Pancreas (tissue), 10 donors: Measurements from ENCODE around the gene CNTN3. TPM values are rescaled to one million over a fixed set of nuclear protein-coding genes. Genes with fewer than 3 reads are reported as not detected.

ENCODE experiments used
- ATAC-seq, 4 donors: fragments of 200-7000 bp; cut with Tn5 transposase; one replicate each; pipeline versions ENCODE4 v1.8.0 to v1.9.1; 2020; ENCODE audit warnings: mild to moderate bottlenecking in 4 of 4, moderate library complexity in 4 of 4
- DNase-seq, 6 donors: peaks; one replicate each; pipeline ENCODE4 v3.0.0-alpha.2; 2020
- FAIRE-seq: peaks from 2 replicates; lab custom pipeline; 2012; peaks lifted over from hg19 to GRCh38; lab: Jason Lieb, UNC
- H3K27ac ChIP-seq, 4 donors: fragments of 200-600 bp; sonication (generic); 1 replicate in 3 of 4; 2 replicates in 1 of 4; pipeline versions ENCODE4 v1.5.0 to v1.8.0; 2020
- H3K27me3 ChIP-seq, 4 donors: fragments of 200-600 bp; one replicate each; pipeline ENCODE4 v1.8.0; 2021
- H3K36me3 ChIP-seq, 3 donors: fragments of 200-600 bp; sonication (generic) in 1 of 3; one replicate each; pipeline versions ENCODE4 v1.5.0 to v1.8.0; 2020 to 2021
- H3K4me1 ChIP-seq, 3 donors: fragments of 200-600 bp; one replicate each; pipeline ENCODE4 v1.8.0; 2021
- H3K4me3 ChIP-seq, 4 donors: fragments of 200-600 bp; sonication (generic) in 2 of 4; one replicate each; pipeline versions ENCODE4 v1.5.0 to v1.8.0; 2020 to 2021
- H3K9me3 ChIP-seq, 4 donors: fragments of 200-600 bp; one replicate each; pipeline ENCODE4 v1.8.0; 2021
- CTCF ChIP-seq, 4 donors: fragments of 200-600 bp; sonication (generic) in 3 of 4; IDR thresholded peaks; one replicate each; pipeline versions ENCODE4 v1.5.0 to v1.8.0; 2021; ENCODE audit warnings: antibody characterized with exemption in 4 of 4
- WGBS, 2 donors: extraction: QIAGEN DNeasy Blood & Tissue Kit; methylation state at CpG; one replicate each; pipeline ENCODE4 v1.1.7; 2013; 5-methylcytosine and 5-hydroxymethylcytosine counted together
- intact Hi-C, 3 donors: fragments of 100-400 bp; cut with DNase I; formaldehyde crosslinking; loops; one replicate each; pipeline versions ENCODE4 v1.11.1 to v1.14.2; 2022
- polyA plus RNA-seq, 2 donors: library from polyadenylated mRNA; stranded (reverse); fragments of 200-250 nt; gene quantifications; one replicate each; pipeline ENCODE4 v1.2.3, GENCODE V29; 2013
- total RNA-seq, 6 donors: library from RNA; stranded (reverse); fragmentation: NEBNext Ultra II Directional in 4 of 6; extraction: Animal tissue kit (Norgen Biotek cat#: 25700) in 4 of 6; gene quantifications; one replicate each; pipeline versions ENCODE4 v1.2.1 to v1.2.4, GENCODE V29; 2021 to 2023
- donor health status: healthy with polysubstance abuse.
- donor health status: DM: no; HTN: no; CAD: no; lungs with moderate emphysema.
- donor health status: DM: no; HTN: no; CAD: no.
- donor health status: control.
- donor health status: control.
- donor health status: Bipolar disorder and iron deficiency.
- donor health status: DM: yes; HTN: yes; CAD: no.
- donor health status: DM: no; HTN: no; CAD: no.
- donor health status: DM: no; HTN: no; CAD: no.
- donor health status: DM: yes; HTN: yes; CAD: no.

The CNTN3 gene
- total and polyA plus RNA-seq, 8 donors, result 1.3 to 3.5 (median 2.4) TPM

- Histone ChIP-seq H3K4me1 (peaks cover 3 to 12% (median 10%) of the 10 kb centered on the region in 3 donors), H3K4me3 (no peak overlapping the region), H3K36me3 (no peaks in the 10 kb centered on the region), H3K9me3 (no peaks in the 10 kb centered on the region), H3K27ac (no peak overlapping the region), H3K27me3 (no peaks in the 10 kb centered on the region)
- intact Hi-C loops, result no loop called here
- no peak for TF ChIP-seq CTCF (IDR thresholded peaks at IDR 0.05)
- no peak for DNase-seq
- no peak for FAIRE-seq
- no peak for ATAC-seq
- 74 to 79% methylated on average over 4 of the region's 4 CpGs for WGBS, 2 donors
Observed at GRCh38 chr3:74648107-74648506, 33.6 kb upstream of the CNTN3 start.

DNA sequence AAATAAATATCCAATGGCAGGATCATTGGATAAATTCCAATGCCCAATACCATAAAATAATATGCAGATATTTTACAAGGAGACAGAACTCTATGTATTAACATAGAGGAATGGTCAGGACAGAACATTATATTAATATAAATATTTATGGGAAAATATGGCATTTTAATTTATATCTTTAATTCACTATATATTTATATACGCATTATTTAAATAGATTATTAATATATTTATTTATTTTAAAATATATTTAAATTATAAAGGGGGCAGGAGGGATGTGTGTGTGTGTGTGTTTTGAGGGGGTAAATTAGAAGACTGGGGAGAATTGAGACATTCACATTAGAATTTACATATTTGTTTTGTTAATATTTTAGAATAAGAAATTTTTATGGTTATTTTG is 31.6 kb upstream of the CNTN3 start:
- H3K27ac ChIP-seq, result no peak overlapping the region
- 45 to 98% methylated on average over 1 of the region's 1 CpG for WGBS, 2 donors
- no peaks in the 10 kb centered on the region for H3K36me3 ChIP-seq
- H3K4me3 ChIP-seq, result no peak overlapping the region
- no peak for ATAC-seq
- H3K4me1 ChIP-seq, result peaks cover 5 to 13% (median 10%) of the 10 kb centered on the region in 3 donors
- intact Hi-C loops, result no loop called here
- no peak for TF ChIP-seq CTCF (IDR thresholded peaks at IDR 0.05)
- DNase-seq, result no peak
- H3K27me3 ChIP-seq, result no peaks in the 10 kb centered on the region
- no peaks in the 10 kb centered on the region for H3K9me3 ChIP-seq
- FAIRE-seq, result no peak

- DNase-seq, result peak in 5 of 6 donors; percentile 53 to 84 (median 81)
- Histone ChIP-seq H3K36me3 (no peaks in the 10 kb centered on the region), H3K4me3 (no peak overlapping the region), H3K4me1 (peaks cover 5 to 13% (median 10%) of the 10 kb centered on the region in 3 donors), H3K9me3 (no peaks in the 10 kb centered on the region), H3K27me3 (no peaks in the 10 kb centered on the region), H3K27ac (peak overlapping the region in 3 of 4 donors; percentile 35 to 78 (median 71))
- intact Hi-C loops, result no loop called here
- no peak for TF ChIP-seq CTCF (IDR thresholded peaks at IDR 0.05)
- peak; percentile 94 to 100 (median 100) for ATAC-seq
- WGBS, 2 donors, result 5 to 8% methylated on average over 5 of the region's 5 CpGs
- FAIRE-seq, result no peak
Observed at GRCh38 chr3:74643636-74644035, 29.2 kb upstream of the CNTN3 start.

DNA sequence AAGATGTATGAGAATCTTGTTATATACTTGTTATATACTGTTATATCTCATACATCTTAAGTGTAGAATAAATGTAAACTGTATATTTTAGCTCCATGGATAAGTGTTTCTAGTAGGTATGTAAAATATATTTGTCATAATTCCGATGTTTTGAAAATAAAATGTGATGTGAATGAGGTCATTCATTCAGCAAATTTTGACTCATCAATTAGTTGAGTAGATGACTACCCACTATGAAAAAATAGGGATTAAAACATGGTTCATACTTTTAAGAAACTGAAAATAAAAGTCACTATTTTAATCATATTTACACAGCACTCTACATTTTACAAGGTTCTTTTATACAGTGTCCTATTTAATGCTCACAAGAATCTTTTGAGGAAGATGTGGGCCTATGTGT is 28.4 kb upstream of the CNTN3 start:
- no peaks in the 10 kb centered on the region for H3K27me3 ChIP-seq
- no peaks in the 10 kb centered on the region for H3K9me3 ChIP-seq
- H3K4me3 ChIP-seq, result no peak overlapping the region
- DNase-seq (no peak), ATAC-seq (peak in 3 of 4 donors; percentile 11 to 31 (median 19)), FAIRE-seq (no peak)
- TF ChIP-seq CTCF (IDR thresholded peaks at IDR 0.05), result no peak
- H3K4me1 ChIP-seq, result peaks cover 5 to 13% (median 10%) of the 10 kb centered on the region in 3 donors
- intact Hi-C loops, result no loop called here
- H3K27ac ChIP-seq, result peak overlapping the region in 3 of 4 donors; percentile 35 to 78 (median 71)
- no peaks in the 10 kb centered on the region for H3K36me3 ChIP-seq
- WGBS, 2 donors, result 86 to 87% methylated on average over 1 of the region's 1 CpG

DNA sequence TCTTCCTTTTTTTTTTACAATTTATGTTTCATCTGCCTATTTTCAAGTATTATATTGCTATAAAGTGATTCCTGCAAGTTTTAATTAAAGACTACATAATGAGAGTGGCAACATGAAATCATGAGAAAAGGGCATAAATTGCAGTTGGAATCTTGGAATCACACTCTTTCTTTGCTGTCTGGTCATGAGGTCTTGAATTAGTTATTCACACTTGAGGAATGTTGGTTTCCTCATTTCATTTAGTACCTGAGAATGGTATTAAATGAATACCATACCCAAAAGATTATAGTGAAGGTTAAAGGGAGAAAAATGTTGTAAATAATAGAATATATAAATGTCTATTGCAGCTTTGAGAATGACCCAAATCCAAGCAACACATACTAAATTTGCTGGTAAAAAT is 25.8 kb upstream of the CNTN3 start:
- H3K4me3 ChIP-seq, result no peak overlapping the region
- peaks cover 4 to 13% (median 5%) of the 10 kb centered on the region in 3 donors for H3K4me1 ChIP-seq
- ATAC-seq, result no peak
- no peaks in the 10 kb centered on the region for H3K27me3 ChIP-seq
- H3K27ac ChIP-seq, result no peak overlapping the region
- H3K36me3 ChIP-seq, result no peaks in the 10 kb centered on the region
- no peak for TF ChIP-seq CTCF (IDR thresholded peaks at IDR 0.05)
- no peak for DNase-seq
- FAIRE-seq, result no peak
- no peaks in the 10 kb centered on the region for H3K9me3 ChIP-seq
- intact Hi-C loops, result no loop called here
